HepG2 (cell line): ENCODE results near the gene MPG. TPM values are rescaled to one million over a fixed set of nuclear protein-coding genes. Genes with fewer than 3 reads are reported as not detected.

Experiments
- NRL ChIP-seq: sonication (generic); formaldehyde crosslinking; IDR thresholded peaks from 2 replicates; pipeline ENCODE4 v1.5.0; 2020; ENCODE audit warnings: missing genetic modification reagents, mild to moderate bottlenecking, moderate library complexity, borderline replicate concordance
- ZNF484 ChIP-seq: sonication (generic); formaldehyde crosslinking; IDR thresholded peaks from 2 replicates; pipeline ENCODE4 v1.5.1; 2020; ENCODE audit warnings: mild to moderate bottlenecking, low read depth, missing genetic modification reagents, borderline replicate concordance
- polyA plus RNA-seq, 8 experiments: library from polyadenylated mRNA; depleted of rRNA in 3 of 8; stranded (reverse) in 7 of 8; unstranded in 1 of 8; fragments of >200 nt; fragmentation: Illumina TruSeq in 4 of 8; extraction: Trizol in 4 of 8; gene quantifications; 2 replicates each; pipeline versions ENCODE4 v1.2.1 to v1.2.3, GENCODE V29; 2011 to 2016; ENCODE audit warnings: low read depth in 4 of 8, missing spikeins in 1 of 8, mixed read lengths in 1 of 8; ENCODE audit not compliant: insufficient read depth in 1 of 8
- total RNA-seq, 5 experiments: library from RNA; depleted of rRNA; stranded (reverse); fragments of >200 nt; fragmentation: Illumina TruSeq; extraction: Trizol; gene quantifications; 2 replicates each; pipeline ENCODE4 v1.2.3, GENCODE V29; 2016; ENCODE audit warnings: low read depth in 1 of 5
- TF ChIP-seq, protein P1 (sequence below): sonication (generic); formaldehyde crosslinking; IDR thresholded peaks from one replicate; pipeline ENCODE4 v1.5.1; 2020; ENCODE audit warnings: mild to moderate bottlenecking, missing genetic modification reagents; ENCODE audit errors: not compliant biosample characterization

MPG gene
- total and polyA plus RNA-seq, 2 of the 13 experiments (the other 11 are each of a cell fraction or from before 2014, with no cell fraction given), result 59.1 to 62.5 TPM

DNA sequence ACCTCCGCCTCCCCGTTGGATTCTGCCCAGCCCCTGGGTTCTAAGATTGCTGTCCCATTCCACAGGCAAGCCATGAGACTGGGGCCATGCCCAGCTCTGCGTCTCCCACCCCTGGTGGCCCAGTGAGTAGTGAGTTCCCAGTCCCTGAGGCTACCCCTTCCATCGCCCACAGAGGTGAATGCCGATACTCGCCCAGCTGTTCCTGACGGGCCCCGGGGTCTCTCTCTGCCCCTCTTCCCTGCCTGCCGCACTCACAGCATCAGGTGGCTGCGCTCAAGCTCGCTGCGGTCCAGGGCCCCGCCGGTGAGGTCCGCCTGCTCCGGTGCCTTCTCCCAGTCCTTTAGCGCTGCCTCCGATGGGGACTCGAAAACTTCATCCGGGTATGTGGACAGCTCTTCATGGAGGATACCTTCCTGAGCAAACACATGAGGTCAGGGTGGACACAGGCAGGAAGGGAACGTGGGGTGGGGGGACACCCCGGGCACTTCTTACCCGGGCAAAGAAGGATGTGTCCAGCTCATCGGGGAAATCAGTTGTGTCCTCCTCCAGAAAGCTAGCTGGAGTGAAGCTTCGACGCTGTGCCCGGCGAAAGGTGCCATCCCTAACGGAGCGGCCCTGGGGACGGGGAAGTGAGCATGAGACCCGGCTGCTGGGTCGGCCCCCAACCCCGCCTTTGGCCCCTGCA lies 15.6 kb upstream of the MPG start (continued):
- TF ChIP-seq, protein P1, sequence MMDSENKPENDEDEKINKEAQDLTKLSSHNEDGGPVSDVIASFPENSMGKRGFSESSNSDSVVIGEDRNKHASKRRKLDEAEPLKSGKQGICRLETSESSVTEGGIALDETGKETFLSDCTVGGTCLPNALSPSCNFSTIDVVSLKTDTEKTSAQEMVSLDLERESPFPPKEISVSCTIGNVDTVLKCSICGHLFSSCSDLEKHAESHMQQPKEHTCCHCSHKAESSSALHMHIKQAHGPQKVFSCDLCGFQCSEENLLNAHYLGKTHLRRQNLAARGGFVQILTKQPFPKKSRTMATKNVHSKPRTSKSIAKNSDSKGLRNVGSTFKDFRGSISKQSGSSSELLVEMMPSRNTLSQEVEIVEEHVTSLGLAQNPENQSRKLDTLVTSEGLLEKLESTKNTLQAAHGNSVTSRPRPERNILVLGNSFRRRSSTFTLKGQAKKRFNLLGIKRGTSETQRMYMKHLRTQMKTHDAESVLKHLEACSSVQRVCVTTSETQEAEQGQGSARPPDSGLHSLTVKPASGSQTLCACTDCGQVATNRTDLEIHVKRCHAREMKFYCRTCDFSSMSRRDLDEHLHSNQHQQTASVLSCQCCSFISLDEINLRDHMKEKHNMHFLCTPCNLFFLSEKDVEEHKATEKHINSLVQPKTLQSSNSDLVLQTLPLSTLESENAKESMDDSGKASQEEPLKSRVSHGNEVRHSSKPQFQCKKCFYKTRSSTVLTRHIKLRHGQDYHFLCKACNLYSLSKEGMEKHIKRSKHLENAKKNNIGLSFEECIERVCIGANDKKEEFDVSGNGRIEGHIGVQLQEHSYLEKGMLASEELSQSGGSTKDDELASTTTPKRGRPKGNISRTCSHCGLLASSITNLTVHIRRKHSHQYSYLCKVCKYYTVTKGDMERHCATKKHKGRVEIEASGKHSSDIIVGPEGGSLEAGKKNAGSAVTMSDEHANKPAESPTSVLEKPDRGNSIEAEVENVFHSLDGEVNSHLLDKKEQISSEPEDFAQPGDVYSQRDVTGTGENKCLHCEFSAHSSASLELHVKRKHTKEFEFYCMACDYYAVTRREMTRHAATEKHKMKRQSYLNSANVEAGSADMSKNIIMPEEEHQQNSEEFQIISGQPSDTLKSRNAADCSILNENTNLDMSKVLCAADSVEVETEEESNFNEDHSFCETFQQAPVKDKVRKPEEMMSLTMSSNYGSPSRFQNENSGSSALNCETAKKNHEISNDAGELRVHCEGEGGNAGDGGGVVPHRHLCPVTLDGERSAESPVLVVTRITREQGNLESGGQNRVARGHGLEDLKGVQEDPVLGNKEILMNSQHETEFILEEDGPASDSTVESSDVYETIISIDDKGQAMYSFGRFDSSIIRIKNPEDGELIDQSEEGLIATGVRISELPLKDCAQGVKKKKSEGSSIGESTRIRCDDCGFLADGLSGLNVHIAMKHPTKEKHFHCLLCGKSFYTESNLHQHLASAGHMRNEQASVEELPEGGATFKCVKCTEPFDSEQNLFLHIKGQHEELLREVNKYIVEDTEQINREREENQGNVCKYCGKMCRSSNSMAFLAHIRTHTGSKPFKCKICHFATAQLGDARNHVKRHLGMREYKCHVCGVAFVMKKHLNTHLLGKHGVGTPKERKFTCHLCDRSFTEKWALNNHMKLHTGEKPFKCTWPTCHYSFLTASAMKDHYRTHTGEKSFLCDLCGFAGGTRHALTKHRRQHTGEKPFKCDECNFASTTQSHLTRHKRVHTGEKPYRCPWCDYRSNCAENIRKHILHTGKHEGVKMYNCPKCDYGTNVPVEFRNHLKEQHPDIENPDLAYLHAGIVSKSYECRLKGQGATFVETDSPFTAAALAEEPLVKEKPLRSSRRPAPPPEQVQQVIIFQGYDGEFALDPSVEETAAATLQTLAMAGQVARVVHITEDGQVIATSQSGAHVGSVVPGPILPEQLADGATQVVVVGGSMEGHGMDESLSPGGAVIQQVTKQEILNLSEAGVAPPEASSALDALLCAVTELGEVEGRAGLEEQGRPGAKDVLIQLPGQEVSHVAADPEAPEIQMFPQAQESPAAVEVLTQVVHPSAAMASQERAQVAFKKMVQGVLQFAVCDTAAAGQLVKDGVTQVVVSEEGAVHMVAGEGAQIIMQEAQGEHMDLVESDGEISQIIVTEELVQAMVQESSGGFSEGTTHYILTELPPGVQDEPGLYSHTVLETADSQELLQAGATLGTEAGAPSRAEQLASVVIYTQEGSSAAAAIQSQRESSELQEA (CRISPR knock-in tag), result no peak
- no peak for TF ChIP-seq ZNF484 (CRISPR knock-in tag)
- TF ChIP-seq NRL (CRISPR knock-in tag), result no peak
